PC-3 (cell line): ENCODE data around the gene IKBIP. TPM values are rescaled to one million over a fixed set of nuclear protein-coding genes. Genes with fewer than 3 reads are reported as not detected.

Experiments
- ATAC-seq: fragments of 200-7000 bp; cut with Tn5 transposase; 2 replicates; pipeline ENCODE4 v1.9.1; 2020; ENCODE audit warnings: mild to moderate bottlenecking, moderate library complexity
- BruUV-seq: library from RNA; stranded (reverse); fragments of 400-500 nt; replicated peaks from 2 replicates; lab custom pipeline; 2021; lab: Mats Ljungman, UMichigan
- CTCF ChIA-PET: fragments of 300-600 bp; sonication (Branson Sonifier 250); formaldehyde crosslinking; loops from one replicate; lab custom pipeline; 2022; ENCODE audit warnings: antibody characterized with exemption; lab: Charles Lee
- POLR2A ChIA-PET: fragments of 300-600 bp; sonication (Branson Sonifier 250); formaldehyde crosslinking; loops from one replicate; lab custom pipeline; 2022; ENCODE audit warnings: antibody characterized with exemption; ENCODE audit not compliant: unreplicated experiment; lab: Charles Lee
- DNase-seq: peaks from one replicate; pipeline ENCODE4 v3.0.0-alpha.2; 2015
- H2AFZ ChIP-seq: fragments of 300-600 bp; sonication (generic); 2 replicates; pipeline ENCODE4 v1.6.0; 2016; ENCODE audit warnings: antibody characterized with exemption, low read length
- H3F3A ChIP-seq: fragments of 300-600 bp; sonication (generic); one replicate; pipeline ENCODE4 v1.6.0; 2017; ENCODE audit warnings: antibody characterized with exemption, low read length, control low read depth, mild to moderate bottlenecking; ENCODE audit not compliant: unreplicated experiment
- H3K27ac ChIP-seq: fragments of 300-600 bp; sonication (generic); 2 replicates; pipeline ENCODE4 v1.5.1; 2016; ENCODE audit warnings: mild to moderate bottlenecking, low read length
- H3K27me3 ChIP-seq: fragments of 300-600 bp; sonication (generic); 2 replicates; pipeline ENCODE4 v1.6.1; 2016; ENCODE audit warnings: low read length, mixed read lengths
- H3K36me3 ChIP-seq: fragments of 300-600 bp; sonication (generic); 2 replicates; pipeline ENCODE4 v1.6.1; 2016; ENCODE audit warnings: low read depth, mixed run types, low read length, mixed read lengths
- H3K4me1 ChIP-seq: fragments of 300-600 bp; sonication (generic); 2 replicates; pipeline ENCODE4 v1.5.1; 2016; ENCODE audit warnings: low read length; ENCODE audit not compliant: insufficient read depth
- H3K4me2 ChIP-seq: fragments of 300-600 bp; sonication (generic); 2 replicates; pipeline ENCODE4 v1.6.0; 2016; ENCODE audit warnings: low read length
- H3K4me3 ChIP-seq: fragments of 300-600 bp; sonication (generic); 2 replicates; pipeline ENCODE4 v1.5.1; 2016; ENCODE audit warnings: mild to moderate bottlenecking, low read length, mixed read lengths
- H3K79me2 ChIP-seq: fragments of 300-600 bp; sonication (generic); 2 replicates; pipeline ENCODE4 v1.6.1; 2017; ENCODE audit warnings: low read length, mixed read lengths
- H3K9ac ChIP-seq: fragments of 300-600 bp; sonication (generic); 2 replicates; pipeline ENCODE4 v1.6.0; 2016; ENCODE audit warnings: mild to moderate bottlenecking, low read length
- H3K9me2 ChIP-seq: fragments of 300-600 bp; sonication (generic); replicated peaks from 2 replicates; pipeline ENCODE4 v1.6.1; 2016; ENCODE audit warnings: mixed run types, low read length, mixed read lengths
- H3K9me3 ChIP-seq: fragments of 300-600 bp; sonication (generic); 2 replicates; pipeline ENCODE4 v1.6.1; 2016; ENCODE audit warnings: low read length, mixed read lengths
- H4K20me1 ChIP-seq: fragments of 300-600 bp; sonication (generic); 2 replicates; pipeline ENCODE4 v1.6.1; 2016; ENCODE audit warnings: low read length, mixed read lengths
- CTCF ChIP-seq: fragments of 300-600 bp; sonication (generic); conservative IDR thresholded peaks from 2 replicates; pipeline ENCODE4 v1.5.1; 2017; ENCODE audit warnings: antibody characterized with exemption, low read depth, mild to moderate bottlenecking, low read length
- EZH2 ChIP-seq: fragments of 300-600 bp; sonication (generic); IDR thresholded peaks from one replicate; pipeline ENCODE4 v1.6.1; 2017; ENCODE audit warnings: antibody characterized with exemption, mild to moderate bottlenecking, low read length; ENCODE audit not compliant: unreplicated experiment
- EZH2phosphoT487 ChIP-seq: fragments of 300-600 bp; sonication (generic); IDR thresholded peaks from 2 replicates; pipeline ENCODE4 v1.6.1; 2018; ENCODE audit warnings: mild to moderate bottlenecking, antibody characterized with exemption, low read length, borderline replicate concordance
- intact Hi-C: fragments of 100-400 bp; cut with micrococcal nuclease; formaldehyde crosslinking; loops from 2 replicates; pipeline ENCODE4 v1.9.0; 2023
- total RNA-seq: library from RNA; depleted of rRNA; stranded (reverse); fragments of >200 nt; gene quantifications from 2 replicates; pipeline ENCODE4 v1.2.3, GENCODE V29; 2014

IKBIP gene
- total RNA-seq, 1 experiment from 2014 or later: 11.1 TPM

GRCh38 chr12:98671459-98671858 lies 26.9 kb upstream of the IKBIP start:
- no TSS peak for BruUV-seq
- TF ChIP-seq EZH2phosphoT487: no peak
- no peak for TF ChIP-seq CTCF
- TF ChIP-seq EZH2: no peak
- Histone ChIP-seq H2AFZ (no peak overlapping the region), H3K9ac (no peak overlapping the region), H3K4me2 (no peak overlapping the region), H3K9me3 (no peaks in the 10 kb centered on the region), H3F3A (no peaks in the 10 kb centered on the region), H3K4me3 (no peak overlapping the region), H3K27me3 (no peaks in the 10 kb centered on the region), H3K36me3 (0 out of 2 replicates have a peak, but pooled peaks cover 2% of the 10 kb centered on the region), H3K79me2 (no peaks in the 10 kb centered on the region), H3K4me1 (no peaks in the 10 kb centered on the region), H4K20me1 (no peaks in the 10 kb centered on the region), H3K9me2 (no peaks in the 10 kb centered on the region), H3K27ac (no peak overlapping the region)
- CTCF ChIA-PET: no interaction called here
- no peak for ATAC-seq
- intact Hi-C loops: no loop called here
- POLR2A ChIA-PET: no interaction called here
- DNase-seq: no peak

GRCh38 chr12:98669751-98670150 lies 25.2 kb upstream of the IKBIP start:
- Histone ChIP-seq H3K36me3 (0 out of 2 replicates have a peak, but pooled peaks cover 2% of the 10 kb centered on the region), H3K4me2 (no peak overlapping the region), H4K20me1 (no peaks in the 10 kb centered on the region), H2AFZ (no peak overlapping the region), H3K4me1 (no peaks in the 10 kb centered on the region), H3K27me3 (no peaks in the 10 kb centered on the region), H3K9me2 (no peaks in the 10 kb centered on the region), H3K9me3 (no peaks in the 10 kb centered on the region), H3K9ac (no peak overlapping the region), H3F3A (no peaks in the 10 kb centered on the region), H3K79me2 (no peaks in the 10 kb centered on the region), H3K4me3 (no peak overlapping the region), H3K27ac (no peak overlapping the region)
- POLR2A ChIA-PET: no interaction called here
- ATAC-seq (no peak), DNase-seq (no peak)
- TF ChIP-seq EZH2phosphoT487 (no peak), EZH2 (no peak), CTCF (no peak)
- intact Hi-C loops: no loop called here
- CTCF ChIA-PET: no interaction called here
- no TSS peak for BruUV-seq

GRCh38 chr12:98660521-98660920 lies 15.9 kb upstream of the IKBIP start:
- ChIA-PET CTCF (no interaction called here), POLR2A (no interaction called here)
- Histone ChIP-seq H4K20me1 (no peaks in the 10 kb centered on the region), H3K4me2 (no peak overlapping the region), H3K27me3 (no peaks in the 10 kb centered on the region), H3K4me1 (peaks cover 8% of the 10 kb centered on the region), H3K4me3 (no peak overlapping the region), H3K9me3 (no peaks in the 10 kb centered on the region), H3K79me2 (no peaks in the 10 kb centered on the region), H3K27ac (no peak overlapping the region), H2AFZ (no peak overlapping the region), H3K9me2 (no peaks in the 10 kb centered on the region), H3K9ac (no peak overlapping the region), H3K36me3 (no peaks in the 10 kb centered on the region), H3F3A (no peaks in the 10 kb centered on the region)
- no TSS peak for BruUV-seq
- intact Hi-C loops: no loop called here
- ATAC-seq (no peak), DNase-seq (no peak)
- TF ChIP-seq CTCF (no peak), EZH2phosphoT487 (no peak), EZH2 (no peak)
